ENCODE measurements around the gene FGD5.

FGD5 gene

GRCh38 chr3:14818804-14819500 is at the start of gene FGD5:
Gene FGD5, plus strand, starts transcription at chr3:14818962. Its CDS starts 110 bp downstream, at chr3:14819072.
- no peak for DNase-seq

- no peak for DNase-seq
Observed at GRCh38 chr3:14769544-14770325, 49.0 kb upstream of the FGD5 start.

GRCh38 chr3:14770591-14770990 is 48.2 kb upstream of the FGD5 start:
- no peak for DNase-seq

- no peak for DNase-seq
Observed at GRCh38 chr3:14771593-14772497, 46.9 kb upstream of the FGD5 start.

GRCh38 chr3:14772533-14773138 is 46.1 kb upstream of the FGD5 start:
- no peak for DNase-seq

- no peak for DNase-seq
Observed at GRCh38 chr3:14773281-14773680, 45.5 kb upstream of the FGD5 start.

- no peak for DNase-seq
Observed at GRCh38 chr3:14773691-14774128, 45.1 kb upstream of the FGD5 start.

GRCh38 chr3:14774431-14774830 is 44.3 kb upstream of the FGD5 start:
- peak; percentile 5 for DNase-seq

GRCh38 chr3:14775011-14775410 is 43.8 kb upstream of the FGD5 start:
- DNase-seq: peak; percentile 1

GRCh38 chr3:14775563-14775962 is 43.2 kb upstream of the FGD5 start:
- peak; percentile 0 for DNase-seq

- no peak for DNase-seq
Observed at GRCh38 chr3:14779069-14779685, 39.6 kb upstream of the FGD5 start.

GRCh38 chr3:14780927-14781507 is 37.7 kb upstream of the FGD5 start:
- no peak for DNase-seq

- no peak for DNase-seq
Observed at GRCh38 chr3:14783480-14784086, 35.2 kb upstream of the FGD5 start.

GRCh38 chr3:14784087-14784681 is 34.6 kb upstream of the FGD5 start:
- DNase-seq: no peak

GRCh38 chr3:14785207-14786155 is 33.3 kb upstream of the FGD5 start:
- DNase-seq: no peak

- DNase-seq: no peak
Observed at GRCh38 chr3:14786369-14786768, 32.4 kb upstream of the FGD5 start.

- DNase-seq: no peak
Observed at GRCh38 chr3:14787630-14788029, 31.1 kb upstream of the FGD5 start.

GRCh38 chr3:14788644-14789043 is 30.1 kb upstream of the FGD5 start:
- DNase-seq: no peak

- DNase-seq: no peak
Observed at GRCh38 chr3:14789221-14789620, 29.5 kb upstream of the FGD5 start.

All from activated CD8-positive, alpha-beta memory T cell treated with anti-CD3 and anti-CD28 coated beads, Interleukin-2, amount 50 U/mL, for 4 hours (primary cell).